GM06990 (cell line): Measurements from ENCODE around the gene EPHB1.

Experiments used
- DNase-seq: peaks from one replicate; pipeline ENCODE4 v3.0.0-alpha.2; 2011; ENCODE audit not compliant: insufficient read length; ENCODE audit errors: extremely low read depth
- H3K27me3 ChIP-seq: replicated peaks from 2 replicates; pipeline ENCODE4 v1.6.0; 2011; ENCODE audit warnings: low read length; ENCODE audit not compliant: control insufficient read depth, insufficient read depth
- H3K36me3 ChIP-seq: 2 replicates; pipeline ENCODE4 v1.5.1; 2011; ENCODE audit warnings: low read length; ENCODE audit not compliant: control insufficient read depth, insufficient read depth
- H3K4me3 ChIP-seq: replicated peaks from 2 replicates; pipeline ENCODE4 v1.5.1; 2011; ENCODE audit warnings: low read depth, mild to moderate bottlenecking, control low read depth, low read length
- TF ChIP-seq, protein P1 (sequence below): IDR thresholded peaks from 2 replicates; pipeline ENCODE4 v1.5.1; 2011; ENCODE audit warnings: low read length, control low read depth, mild to moderate bottlenecking, inconsistent platforms; ENCODE audit not compliant: insufficient read depth, poor library complexity, severe bottlenecking

The EPHB1 gene

DNA sequence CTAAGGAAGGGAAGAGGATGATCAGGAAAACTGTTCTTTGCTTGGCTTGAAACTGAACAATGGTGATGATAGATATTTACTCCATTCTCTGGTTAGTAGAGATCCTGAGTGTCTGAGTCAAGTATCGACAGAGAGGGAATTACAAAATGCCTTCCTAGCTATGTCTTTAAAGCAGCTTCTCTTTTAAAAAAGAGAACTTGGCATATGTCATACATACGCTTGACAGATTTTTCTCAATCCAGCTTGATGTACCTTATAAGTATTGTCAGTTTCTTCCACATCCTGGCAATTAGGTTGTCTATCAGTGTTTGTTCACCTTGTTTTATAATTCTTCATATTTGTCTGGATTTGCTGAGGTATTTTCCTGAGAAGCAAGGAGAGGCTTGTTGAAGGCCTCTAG lies 5.0 kb upstream of the EPHB1 start:
- H3K4me3 ChIP-seq, result no peak overlapping the region
- TF ChIP-seq, protein P1, sequence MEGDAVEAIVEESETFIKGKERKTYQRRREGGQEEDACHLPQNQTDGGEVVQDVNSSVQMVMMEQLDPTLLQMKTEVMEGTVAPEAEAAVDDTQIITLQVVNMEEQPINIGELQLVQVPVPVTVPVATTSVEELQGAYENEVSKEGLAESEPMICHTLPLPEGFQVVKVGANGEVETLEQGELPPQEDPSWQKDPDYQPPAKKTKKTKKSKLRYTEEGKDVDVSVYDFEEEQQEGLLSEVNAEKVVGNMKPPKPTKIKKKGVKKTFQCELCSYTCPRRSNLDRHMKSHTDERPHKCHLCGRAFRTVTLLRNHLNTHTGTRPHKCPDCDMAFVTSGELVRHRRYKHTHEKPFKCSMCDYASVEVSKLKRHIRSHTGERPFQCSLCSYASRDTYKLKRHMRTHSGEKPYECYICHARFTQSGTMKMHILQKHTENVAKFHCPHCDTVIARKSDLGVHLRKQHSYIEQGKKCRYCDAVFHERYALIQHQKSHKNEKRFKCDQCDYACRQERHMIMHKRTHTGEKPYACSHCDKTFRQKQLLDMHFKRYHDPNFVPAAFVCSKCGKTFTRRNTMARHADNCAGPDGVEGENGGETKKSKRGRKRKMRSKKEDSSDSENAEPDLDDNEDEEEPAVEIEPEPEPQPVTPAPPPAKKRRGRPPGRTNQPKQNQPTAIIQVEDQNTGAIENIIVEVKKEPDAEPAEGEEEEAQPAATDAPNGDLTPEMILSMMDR, result no peak
- no peak for DNase-seq
- no peaks in the 10 kb centered on the region for H3K36me3 ChIP-seq
- no peaks in the 10 kb centered on the region for H3K27me3 ChIP-seq

DNA sequence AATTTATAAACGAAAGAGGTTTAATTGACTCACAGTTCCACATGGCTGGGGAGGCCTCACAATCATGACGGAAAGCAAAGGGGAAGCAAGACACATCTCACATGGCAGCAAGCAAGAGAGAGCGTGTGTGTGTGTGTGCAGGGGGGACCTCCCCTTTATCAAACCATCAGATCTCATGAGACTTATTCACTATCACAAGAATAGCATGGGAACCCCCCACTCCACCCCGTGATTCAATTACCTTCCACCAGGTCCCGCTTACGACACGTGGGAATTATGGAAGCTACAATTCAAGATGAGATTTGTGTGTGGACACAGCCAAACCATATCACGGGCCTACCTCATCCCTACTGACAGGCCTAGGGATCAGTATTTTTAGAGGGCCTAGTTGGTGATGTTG lies 3.1 kb upstream of the EPHB1 start:
- H3K27me3 ChIP-seq, result no peaks in the 10 kb centered on the region; the same call in 1 of the 2 replicates
- TF ChIP-seq, protein P1, result no peak

DNA sequence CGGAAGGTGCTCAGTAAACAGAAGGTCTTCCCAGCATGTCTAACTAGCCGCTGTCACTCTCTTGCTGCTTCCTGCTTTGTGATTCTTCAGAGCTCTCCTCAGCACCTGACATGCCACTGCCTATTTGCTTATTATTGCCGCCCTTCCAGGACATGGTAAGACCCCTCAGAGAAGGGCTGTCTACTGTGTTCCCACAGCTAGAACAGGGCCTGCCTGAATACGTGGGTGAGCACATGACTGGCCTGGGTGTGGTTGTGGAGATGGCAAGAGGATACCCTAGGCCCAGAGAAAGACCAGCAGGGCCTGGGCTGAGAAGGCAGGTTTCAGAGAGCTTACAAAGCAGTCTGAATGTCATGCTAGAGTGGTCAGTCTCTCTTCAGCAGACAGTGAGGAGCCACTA lies 2.4 kb upstream of the EPHB1 start:
- Histone ChIP-seq H3K27me3 (no peaks in the 10 kb centered on the region; the same call in 1 of the 2 replicates), H3K36me3 (no peaks in the 10 kb centered on the region), H3K4me3 (no peak overlapping the region)
- TF ChIP-seq, protein P1, result no peak
- DNase-seq, result no peak

More for the DNA sequence above, 3.1 kb upstream of the EPHB1 start:
- Histone ChIP-seq H3K36me3 (no peaks in the 10 kb centered on the region), H3K4me3 (no peak overlapping the region)
- no peak for DNase-seq

DNA sequence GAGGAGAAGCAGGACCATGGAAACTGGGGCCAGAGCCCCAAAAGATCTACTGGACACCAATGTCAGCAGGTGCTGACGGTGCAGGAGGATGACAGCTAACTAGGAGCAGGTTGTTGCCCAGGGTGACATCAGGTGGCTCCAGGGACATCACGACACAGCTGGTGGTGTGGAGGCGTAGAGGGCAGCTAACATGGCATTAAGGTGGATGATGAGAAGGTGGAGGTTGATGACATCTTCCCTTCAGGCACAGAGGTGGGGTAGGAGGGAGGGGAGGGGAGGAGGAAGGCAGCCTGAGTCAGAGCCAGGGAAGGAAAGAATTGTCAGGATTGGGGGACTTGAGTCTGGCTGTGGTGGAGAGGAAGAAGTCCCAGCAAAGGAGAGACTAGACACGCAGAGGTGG lies 1.5 kb upstream of the EPHB1 start:
- H3K27me3 ChIP-seq, result no peaks in the 10 kb centered on the region; the same call in 1 of the 2 replicates
- no peak overlapping the region for H3K4me3 ChIP-seq
- DNase-seq, result no peak
- no peaks in the 10 kb centered on the region for H3K36me3 ChIP-seq
- TF ChIP-seq, protein P1, result no peak

DNA sequence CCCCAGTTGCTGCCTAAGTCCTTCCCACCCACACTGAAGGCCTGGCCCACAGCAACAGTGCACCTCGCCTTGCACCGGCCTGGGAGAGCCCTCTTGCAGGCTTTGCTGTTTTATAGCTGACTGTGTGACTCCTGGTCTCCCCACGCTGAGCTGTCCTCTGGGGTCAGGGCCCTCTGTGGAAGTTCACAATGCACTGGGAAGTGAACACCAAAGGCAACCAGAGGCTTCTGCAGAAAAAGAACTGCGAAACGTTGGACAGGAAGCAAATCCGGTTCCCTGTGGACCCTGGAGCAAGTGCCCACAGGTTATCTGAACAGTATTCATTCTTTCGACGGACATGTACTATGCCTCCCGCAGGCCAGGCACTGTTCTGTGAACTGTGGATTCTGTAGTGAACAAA lies 737 bp upstream of the EPHB1 start:
- Histone ChIP-seq H3K4me3 (no peak overlapping the region), H3K27me3 (no peaks in the 10 kb centered on the region; the same call in 1 of the 2 replicates)
- TF ChIP-seq, protein P1, result no peak

DNA sequence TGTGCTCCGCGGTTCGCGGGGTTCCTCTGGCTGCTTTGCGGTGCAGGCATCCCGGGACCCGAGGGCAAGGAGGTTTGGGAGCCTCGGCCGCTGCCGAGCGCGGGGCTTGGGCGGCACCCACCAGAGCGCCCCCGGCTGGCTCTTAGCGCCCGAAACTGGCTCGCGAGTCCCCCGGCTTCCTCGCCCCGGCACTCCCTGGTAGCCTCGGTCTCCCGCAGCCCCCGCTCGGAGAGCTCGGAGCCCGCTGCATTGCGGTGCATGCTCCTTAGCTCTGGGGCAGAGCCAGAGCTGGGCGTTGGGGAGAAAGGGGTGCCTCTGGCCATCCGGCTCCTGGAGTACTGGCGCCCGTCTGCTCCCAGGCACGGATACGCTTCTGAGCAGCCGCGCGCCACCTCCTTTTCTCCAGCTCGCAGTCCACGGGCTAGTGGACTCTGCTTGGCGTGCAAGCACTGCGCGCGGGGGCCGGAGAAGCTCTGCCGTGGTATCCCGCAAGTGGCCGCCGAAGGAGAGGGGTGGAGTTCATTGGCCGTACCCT lies 753 bp downstream of the EPHB1 start:
- DNase-seq, result no peak
- Histone ChIP-seq H3K27me3 (no peaks in the 10 kb centered on the region; the same call in 1 of the 2 replicates), H3K36me3 (no peaks in the 10 kb centered on the region), H3K4me3 (peak overlapping the region; percentile 62)
- TF ChIP-seq, protein P1, result peak; percentile 17

More for the DNA sequence above, 737 bp upstream of the EPHB1 start:
- H3K36me3 ChIP-seq, result no peaks in the 10 kb centered on the region
- no peak for DNase-seq
